ENCODE results near the gene GTF3C1.
"Not testable (repeated sequence)": the region's sequence is repeated elsewhere in the genome, so short reads cannot be mapped to it uniquely, and the experiment has no call there.

Gene GTF3C1

DNA sequence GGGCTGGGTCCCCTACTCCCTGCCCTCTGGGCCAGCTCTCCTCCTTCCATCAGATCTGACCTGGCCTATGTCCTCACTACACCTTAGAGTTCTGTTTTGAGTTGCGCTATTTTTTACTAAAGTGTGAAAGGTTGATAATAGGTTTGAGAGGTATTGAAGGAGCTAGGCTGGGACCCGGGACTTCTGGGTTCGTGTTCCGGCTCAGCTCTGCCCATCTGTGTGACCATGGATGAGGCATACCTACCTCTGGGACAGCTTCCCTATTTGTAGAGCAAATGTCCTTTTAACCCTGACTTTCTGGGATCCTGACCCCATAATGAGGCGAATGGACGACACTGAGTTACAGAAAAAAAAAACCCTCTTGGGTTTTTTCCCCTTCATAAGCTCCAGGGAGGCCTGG is 111.8 kb downstream of the GTF3C1 start:
- DNase-seq = no peak

DNA sequence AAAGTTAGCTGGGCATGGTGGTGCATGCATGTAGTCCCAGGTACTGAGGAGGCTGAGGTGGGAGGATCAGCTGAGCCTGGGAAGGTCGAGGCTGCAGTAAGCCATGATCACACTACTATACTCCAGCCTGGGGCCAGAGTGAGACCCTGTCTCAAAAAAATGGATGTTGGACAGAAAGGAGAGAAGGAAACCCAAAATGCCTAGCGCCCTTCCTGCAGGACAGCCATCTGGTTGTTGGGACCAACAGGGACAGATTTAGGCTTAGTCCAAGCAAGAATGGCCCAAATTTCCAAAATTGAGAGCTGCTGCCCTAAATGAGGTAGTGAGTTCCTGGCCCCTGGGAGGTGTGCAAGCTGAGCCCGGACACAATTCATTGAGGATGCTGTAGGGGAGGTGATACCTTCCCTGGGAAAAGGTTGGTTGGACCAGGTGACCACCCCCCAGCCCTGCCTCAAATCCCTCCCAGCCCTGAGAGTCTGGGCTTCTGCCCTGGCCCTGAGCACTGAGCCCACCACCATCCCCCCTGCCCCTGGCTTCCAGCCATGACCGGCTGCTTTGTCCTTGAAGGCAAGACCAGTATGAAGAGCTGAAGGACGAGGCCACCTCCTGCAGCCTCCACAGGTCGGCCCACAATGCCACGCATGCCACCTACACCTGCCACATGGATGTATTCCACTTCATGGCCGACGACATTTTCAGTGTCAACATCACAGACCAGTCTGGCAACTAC is 112.6 kb downstream of the GTF3C1 start:
- DNase-seq = no peak

DNA sequence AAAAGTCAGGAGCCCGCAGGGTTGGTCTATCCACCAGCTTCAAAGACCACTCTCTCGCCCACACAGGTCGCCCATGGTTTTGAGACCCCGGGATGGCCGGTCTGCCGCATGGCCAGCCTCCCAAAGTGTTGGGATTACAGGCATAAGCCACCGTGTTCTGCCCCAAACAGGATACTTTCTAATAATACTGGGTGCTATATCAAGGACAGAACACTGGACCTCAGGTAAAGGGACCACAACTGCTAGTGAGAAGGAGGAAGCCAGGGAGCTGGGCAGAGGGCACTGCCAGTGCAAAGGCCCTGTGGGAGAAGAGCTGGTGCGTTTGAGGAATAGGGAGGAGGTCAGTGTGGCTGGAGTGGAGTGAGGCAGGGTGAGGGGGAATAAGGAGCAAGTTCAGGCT is 113.6 kb downstream of the GTF3C1 start:
- DNase-seq = no peak

DNA sequence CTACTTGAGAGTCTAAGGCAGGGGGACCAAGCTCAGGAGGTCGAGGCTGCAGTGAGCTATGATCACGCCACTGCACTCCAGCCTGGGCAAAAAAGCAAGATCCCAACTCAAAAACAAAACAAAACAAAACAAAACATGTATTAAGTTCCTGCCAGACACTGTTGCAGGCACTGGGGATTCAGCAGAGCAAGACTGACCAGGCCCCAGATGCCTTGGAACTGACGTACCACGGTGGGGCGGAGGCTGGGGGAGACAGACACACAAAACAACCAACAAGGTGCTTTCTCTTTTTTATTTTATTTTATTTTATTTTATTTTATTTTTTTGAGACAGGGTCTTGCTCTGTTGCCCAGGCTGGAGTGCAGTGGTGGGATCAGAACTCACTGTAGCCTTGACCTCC is 114.6 kb downstream of the GTF3C1 start:
- DNase-seq = not testable (repeated sequence)

DNA sequence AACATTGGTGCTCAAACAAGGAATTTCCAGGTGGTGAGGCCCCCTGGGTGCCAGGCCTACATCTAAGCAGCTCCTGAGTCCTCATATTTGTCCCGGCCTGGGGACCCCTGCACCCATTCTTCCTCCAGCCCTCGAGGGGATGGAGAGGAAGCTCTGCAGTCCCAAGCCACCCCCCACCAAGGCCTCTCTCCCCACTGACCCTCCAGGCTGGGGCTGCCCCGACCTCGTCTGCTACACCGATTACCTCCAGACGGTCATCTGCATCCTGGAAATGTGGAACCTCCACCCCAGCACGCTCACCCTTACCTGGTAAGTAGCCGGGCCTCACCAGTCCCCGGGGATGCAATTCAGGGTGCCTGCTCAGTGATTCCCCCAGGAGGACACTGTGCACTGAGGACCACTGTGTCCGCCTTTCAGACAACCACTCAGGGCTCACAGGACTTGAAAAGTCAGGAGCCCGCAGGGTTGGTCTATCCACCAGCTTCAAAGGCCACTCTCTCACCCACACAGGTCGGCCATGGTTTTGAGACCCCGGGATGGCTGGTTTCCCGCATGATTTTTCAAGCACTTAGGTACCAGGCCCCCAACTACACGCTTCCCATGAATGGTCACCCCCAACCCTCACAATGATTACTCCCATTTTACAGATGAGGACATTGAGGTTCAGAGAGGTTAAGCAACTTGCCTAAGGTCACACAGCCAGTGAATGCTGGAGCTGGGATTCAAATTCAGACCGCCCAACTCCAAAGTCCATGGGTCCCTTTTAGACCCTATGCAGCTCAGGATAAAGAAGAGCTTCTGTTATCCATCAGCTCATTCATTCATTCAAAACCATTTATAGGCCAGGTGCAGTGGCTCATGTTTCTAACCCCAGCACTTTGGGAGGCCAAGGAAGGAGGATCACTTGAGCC is 115.3 kb downstream of the GTF3C1 start:
- DNase-seq = no peak

DNA sequence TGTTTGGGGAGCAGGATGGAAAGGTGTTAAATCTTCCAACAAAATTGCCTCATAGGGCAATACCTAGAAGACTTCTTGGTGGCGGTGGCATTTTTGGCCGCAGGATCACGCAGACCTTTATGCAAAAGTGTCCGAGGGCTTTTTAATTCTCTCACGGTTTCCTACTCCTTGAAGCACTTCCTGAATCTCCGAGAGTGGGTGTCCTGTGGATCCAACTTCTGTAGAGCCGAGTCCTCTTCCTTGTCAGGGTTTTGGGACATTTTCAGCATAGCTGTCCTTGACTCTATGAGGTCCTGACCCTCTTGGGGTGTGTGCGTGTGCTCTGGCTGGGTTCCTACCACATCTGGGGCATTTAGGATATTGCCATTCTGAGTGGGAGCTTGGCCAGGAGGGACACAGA is 116.1 kb downstream of the GTF3C1 start:
- DNase-seq = no peak

DNA sequence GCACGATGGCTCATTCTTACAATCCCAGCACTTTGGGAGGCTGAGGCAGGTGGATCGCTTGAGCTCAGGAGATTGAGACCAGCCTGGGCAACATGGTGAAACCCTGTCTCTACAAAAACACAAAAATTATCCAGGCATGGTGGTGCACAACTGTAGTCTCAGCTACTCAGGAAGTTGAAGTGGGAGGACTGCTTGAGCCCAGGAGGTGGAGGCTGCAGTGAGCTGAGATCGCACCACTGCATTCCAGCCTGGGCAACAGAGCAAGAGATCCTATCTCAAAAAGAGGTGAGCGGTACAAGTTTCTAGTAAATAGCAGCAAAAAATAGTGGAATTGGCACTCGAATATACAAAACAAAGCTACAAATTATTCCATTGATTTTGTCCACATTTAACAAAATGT is 116.5 kb downstream of the GTF3C1 start:
- DNase-seq = not testable (repeated sequence)

DNA sequence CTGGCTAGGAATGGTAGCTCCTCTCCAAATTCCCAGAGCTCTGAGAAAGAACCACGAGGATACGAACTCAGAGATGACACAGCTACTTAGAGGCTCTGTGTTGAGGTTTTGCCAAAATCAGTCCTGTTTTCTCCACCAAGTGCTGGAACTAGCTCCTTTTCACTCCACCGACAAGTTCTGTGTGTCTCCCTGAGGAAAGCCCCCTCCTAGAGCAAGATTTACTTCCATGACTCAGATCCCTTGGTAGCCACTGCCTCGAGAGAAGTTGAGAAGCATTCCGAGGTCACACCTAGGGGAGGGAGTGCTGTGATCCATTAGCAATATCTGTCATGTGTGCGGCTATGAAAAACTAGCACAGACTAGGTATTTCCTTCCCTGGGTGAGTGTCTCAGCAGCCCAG is 117.2 kb downstream of the GTF3C1 start:
- DNase-seq = no peak

DNA sequence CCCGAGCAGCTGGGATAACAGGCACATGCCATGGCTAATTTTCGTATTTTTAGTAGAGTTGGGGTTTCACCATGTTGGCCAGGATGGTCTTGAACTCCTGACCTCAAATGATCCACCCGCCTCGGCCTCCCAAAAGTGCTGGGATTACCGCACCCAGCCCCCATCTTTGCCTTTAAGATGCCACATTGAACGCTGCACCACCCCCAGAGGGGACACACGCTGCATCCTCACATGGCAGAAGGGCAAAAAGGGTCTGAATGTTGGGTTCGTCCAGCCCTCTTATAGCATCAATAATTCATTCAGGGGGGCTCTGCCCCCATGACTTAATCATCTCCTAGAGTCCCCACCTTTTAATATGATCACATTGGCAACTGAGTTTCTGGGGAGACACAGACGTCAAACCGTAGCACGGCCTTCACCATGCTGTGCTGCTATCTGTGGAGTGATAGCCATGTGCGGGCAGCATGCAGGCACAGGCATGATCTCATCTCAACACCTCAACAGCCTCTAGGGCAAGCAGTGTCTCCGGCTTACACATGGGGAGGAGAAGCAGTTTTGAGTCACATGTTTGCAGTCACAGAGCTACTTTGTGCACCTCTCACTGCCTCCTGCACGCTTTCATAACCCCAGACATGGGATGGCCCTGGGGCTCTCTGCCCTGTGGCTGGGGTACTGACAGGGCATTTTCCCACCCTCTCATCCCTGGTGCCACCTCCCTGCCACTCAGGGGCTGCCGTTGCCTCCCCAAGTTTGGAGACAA is 117.8 kb downstream of the GTF3C1 start:
- no peak for DNase-seq

DNA sequence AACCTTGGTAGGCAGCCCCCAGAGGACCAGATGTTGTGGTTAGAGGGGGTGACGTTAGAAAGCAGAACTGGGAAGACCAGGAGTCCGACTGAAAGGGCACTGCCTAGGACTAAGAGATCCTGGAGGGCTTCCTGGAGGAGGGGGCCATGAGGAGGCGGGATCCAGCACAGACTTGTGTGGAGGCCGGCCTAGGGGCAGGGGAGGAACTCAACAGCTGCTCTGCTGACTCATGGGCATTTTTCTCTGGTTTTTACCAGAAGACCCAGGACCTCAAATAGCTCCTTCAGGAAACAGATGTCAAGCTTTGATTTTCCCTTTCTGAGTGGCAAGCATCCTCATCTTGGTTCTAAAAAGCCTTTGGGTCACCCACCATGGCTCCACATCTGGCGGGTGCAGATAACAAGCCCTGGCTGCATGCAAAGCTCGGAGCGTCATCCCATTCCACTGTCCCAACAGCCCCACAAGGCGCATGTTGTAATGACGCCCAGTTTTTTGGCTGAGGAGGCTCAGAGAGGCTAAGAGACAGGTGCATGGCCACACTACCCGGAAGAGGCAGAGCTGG is 118.7 kb downstream of the GTF3C1 start:
- no peak for DNase-seq

DNA sequence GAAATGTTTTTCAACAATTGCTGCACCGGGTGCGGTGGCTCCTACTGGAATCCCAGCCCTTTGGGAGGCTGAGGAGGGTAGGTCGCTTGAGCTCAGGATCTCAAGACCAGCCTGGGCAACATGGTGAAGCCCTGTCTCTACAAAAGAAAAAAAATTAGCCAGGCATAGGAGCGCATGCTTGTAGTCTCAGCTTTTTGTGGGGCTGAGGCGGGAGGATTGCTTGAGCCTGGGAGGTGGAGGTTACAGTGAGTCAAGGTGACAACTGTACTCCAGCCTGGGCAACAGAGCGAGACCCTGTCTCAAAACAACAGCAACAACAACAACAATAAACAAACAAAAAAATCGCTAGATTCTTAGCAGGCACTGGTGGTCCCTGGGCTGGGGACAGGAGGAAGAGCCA is 119.2 kb downstream of the GTF3C1 start:
- DNase-seq = no peak

DNA sequence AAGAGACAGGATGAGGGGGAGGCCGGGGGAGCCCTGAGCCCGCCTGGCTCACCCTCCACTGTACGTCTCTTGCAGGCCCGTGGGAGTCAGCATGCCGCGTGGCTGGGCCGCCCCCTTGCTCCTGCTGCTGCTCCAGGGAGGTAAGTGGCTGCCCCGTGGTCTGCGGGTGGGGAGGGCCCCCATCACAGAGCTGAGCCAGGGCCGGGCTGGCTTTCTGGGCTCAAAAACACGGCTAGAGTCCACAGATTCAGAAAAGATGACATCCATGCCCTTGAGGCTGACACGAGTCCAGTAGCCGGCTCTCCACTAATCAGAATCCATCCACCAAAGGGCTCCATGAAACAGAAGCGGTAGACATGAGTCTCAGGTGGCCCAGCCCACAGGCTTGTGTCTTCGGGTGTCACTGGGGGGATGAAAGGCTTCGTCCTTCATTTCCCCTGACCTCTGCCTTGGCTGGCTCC is 119.7 kb downstream of the GTF3C1 start:
- no peak for DNase-seq

DNA sequence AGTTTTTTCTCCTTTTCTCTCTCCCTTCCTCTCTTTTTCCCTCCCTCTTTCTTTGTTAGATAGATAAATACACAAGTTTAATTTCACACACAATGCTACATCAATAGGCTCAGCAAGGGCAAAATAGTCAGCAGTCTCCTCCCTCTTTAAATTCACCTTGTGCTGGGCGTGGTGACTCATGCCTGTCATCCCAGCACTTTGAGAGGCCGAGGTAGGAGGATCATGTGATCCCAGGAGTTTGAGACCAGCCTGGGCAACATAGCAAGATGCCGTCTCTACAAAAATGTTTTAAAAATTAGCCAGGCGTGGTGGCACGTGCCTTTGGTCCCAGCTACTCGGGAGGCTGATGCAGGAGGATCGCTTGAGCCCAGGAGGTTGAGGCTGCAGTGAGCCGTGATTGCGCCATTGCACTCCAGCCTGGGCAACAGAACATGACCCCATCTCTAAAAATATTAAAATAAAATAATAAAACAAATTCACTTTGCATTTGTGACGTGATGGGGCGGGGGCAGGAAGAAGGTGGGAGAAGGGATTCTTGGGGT is 120.3 kb downstream of the GTF3C1 start:
- no peak for DNase-seq

DNA sequence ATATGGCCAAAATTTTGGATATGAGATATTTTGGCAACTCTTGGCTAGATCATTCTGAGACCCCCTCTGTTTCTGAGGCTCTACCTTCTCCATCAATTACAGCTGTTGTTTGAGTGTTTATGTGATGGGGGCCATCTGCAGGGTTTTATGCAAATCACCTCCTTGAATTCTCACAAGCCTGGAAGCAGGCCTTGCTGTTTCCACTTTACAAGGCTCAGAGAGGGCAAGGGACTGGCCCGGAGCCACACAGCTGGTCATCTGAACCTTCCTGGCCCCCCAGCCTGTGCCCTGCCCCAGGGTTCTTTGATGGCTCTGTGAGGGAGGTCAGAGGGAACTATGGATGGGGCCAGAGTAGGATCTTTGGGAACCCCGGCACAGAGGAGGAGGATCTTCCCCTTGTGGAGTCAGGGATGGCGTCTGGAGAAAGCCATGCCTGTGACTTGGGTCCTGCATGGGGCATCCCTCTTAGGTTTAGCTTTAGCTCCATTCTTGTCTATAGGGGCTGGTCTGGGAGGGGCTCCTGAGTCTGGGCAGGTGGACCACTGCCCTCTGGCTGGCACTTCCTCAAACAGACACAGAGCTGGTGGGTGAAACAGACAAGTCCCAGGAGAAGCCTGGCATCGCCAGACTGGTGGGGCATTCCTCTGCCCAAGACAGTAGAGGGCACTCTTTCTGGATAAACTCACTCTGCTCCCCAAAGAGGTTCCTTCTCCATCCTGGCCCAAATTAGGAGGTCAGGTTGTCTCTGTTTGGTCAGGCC is 121.5 kb downstream of the GTF3C1 start:
- no peak for DNase-seq

DNA sequence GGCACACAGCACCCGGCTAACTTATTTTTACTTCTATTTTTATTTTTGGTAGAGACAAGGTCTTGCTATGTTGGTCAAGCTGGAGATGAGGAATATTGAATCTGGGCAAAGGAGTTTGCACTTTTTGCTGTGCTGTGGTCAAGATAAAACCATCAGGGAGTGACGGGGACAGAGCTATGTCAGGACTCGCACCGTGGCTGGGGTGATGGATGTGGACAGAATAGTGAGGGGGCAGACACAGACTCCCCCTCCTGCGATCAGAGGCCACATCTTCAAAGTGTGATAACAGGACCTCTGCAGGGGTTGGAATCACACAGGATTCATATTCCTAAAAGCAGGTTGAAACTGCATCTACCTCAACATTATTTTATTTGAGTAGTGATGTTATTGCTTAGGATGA is 122.2 kb downstream of the GTF3C1 start:
- DNase-seq = no peak

DNA sequence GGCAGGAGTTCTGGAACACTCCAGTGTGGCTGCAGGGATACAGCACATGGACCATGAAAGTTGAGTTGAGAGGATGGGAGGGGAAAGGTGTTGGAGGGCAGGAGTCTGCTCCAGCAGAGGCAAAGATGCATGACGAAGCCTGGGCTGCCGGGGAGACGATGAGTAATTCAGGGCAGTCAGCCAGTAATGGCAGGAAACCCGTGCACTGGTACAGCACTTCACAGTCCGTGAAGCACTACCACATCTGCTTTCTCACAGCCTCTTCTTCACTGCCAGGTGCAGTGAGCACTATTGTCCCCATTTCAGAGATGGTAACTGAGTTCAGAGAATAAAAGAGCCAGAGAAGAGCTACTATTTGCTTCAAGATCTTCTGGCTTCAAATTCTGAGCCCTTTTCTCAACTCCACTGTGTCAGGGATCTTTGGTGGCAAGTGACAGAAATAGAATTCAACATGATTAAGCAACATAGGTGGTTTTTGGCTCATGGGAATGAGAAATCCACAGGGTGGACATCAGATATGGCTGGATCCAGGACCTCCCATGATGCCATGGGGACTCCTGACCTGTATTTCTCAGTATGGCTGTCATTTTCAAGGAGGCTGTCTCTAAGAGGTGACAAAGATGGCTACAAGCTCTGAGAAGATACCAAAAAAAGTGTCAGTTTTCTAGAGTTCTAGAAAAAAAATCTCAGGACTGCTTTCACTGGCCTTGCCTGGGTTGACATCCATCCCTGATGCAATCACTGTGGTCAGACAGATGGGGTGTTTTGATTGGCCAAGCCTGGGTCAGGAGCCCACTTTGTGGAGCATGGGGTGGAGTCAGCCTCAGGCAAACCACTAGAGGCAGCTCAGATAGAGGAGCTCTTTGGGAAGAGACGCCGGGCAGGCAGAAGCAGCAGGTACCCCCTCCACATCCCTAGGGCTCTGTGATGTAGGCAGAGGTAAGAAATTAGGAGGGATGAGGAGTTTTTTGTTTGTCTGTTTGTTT is 123.0 kb downstream of the GTF3C1 start:
- no peak for DNase-seq

DNA sequence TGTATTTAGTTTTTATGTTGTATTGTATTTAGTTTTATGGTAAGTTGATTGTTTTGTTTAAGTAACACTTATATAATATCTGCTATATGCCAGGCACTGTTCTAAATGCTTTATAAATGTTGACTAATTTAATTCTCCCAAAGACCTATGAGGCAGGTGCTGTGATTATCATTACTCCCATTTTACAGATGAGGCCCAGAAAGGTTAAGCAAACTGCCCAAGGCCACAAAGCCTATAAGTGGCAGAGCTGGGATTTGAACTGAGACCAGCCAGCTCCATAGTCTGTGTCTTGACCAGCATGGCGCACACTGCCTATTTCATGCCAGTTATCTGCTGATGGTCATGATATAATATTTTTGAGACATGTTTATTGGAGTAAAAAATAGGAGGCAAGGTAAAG is 123.8 kb downstream of the GTF3C1 start:
- DNase-seq = no peak

DNA sequence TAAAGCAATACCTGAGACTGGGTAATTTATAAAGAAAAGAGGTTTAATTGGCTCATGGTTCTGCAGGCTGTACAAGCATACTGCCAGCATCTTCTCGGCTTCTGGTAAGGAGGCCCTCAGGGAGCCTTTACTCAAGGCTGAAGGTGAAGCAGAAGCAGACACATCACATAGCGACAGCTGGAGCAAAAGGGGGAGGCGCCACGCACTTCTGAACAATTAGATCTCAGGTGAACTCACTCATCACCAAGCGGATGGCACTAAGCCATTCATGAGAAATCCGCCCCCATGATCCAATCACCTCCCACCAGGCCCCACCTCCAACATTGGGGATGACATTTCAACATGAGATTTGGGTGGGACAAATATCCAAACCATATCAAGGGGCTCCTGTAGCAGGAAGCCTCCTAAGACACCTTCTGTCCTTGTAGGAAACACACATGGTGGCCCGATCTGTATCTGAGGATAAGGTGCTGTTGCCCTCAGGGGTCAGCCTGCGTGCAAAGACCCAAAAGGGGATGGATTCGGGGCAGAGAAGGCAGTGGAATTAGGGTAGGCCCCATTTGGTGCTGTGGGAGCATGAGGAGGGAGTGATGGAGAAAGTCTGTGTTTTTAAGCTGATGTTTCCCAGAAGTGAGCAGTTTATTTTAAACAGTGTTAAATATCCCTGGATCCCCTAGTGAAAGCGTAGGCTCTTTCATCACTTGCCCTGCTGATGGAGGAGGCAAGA is 124.8 kb downstream of the GTF3C1 start:
- DNase-seq = no peak

DNA sequence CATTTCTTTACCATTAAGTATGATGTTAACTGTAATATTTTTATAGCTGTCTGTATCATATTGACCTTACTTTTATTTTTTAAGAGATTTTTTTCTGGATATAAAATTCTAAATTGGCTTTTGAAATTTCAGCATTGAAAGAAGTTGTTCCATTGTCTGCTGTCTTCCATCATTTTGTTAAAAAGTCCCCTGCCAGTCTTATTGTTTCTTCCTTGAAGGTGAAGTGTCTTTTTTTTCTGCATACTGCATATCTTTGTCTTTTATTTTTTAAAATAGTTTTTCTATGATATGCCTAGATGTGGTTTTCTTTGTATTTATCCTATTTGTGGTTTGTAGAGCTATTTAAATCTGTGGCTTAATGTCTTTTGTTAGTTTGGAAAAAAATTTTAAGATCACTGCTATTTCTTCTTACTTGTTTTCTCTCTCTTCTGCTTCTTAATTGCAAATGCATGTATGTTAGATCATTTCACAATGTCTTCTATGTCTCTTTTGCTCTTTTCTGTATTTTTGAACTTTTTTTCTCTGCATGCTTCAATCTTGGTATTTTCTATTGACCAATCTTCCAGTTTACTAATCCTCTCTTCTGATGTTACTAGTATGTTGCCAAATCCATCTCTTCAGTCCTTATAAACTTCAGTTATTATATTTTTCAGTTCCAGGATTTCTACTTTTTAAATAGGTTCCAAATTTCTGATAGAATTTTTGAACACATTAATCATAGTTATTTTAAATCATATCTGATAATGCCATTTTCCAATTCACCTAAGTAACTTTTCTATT is 127.6 kb downstream of the GTF3C1 start:
- no peak for DNase-seq

Data from hippocampal formation (tissue), 2 donors.